ENCODE data around the gene PHPT1. TPM values are rescaled to one million over a fixed set of nuclear protein-coding genes. Genes with fewer than 3 reads are reported as not detected.

Gene PHPT1
- total RNA-seq, 1 experiment from 2014 or later: 161 TPM

DNA sequence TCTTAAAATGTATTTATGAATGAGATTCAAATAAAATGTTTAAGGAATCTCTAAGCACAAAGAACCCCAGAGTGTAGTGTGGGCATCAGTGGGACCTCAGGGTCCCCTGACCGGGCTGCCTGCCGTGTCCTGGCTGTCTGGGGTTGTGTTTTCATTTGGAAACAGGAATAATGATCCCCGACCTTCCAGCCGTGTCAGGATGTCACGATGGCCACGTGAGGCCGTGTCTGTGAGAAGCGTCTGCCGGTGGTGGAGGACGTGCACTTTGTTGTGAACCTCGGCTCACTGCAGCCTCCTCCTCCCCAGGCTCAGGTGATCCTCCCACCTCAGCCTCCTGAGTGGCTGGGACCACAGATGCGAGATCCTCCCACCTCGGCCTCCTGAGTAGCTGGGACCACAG lies 41.5 kb downstream of the PHPT1 start:
- H2BK15ac ChIP-seq (ENCODE audit: low read depth, low read length): no peak overlapping the region
- no peak overlapping the region for H3T11ph ChIP-seq (ENCODE audit: low read length)
- no peak overlapping the region for H2BK20ac ChIP-seq (ENCODE audit: low read depth, low read length, poor library complexity, severe bottlenecking)
- Mint-ChIP-seq H3K4me3 (no peak overlapping the region), H3K9me3 (no peaks in the 10 kb centered on the region), H3K4me1 (peaks cover 10 to 14% of the 10 kb centered on the region in 2 experiments), H3K27me3 (ENCODE audit: low read depth) (no peaks in the 10 kb centered on the region), H3K27ac (no peak overlapping the region), H3K36me3 (ENCODE audit: insufficient read depth in 1 of 3, low read depth in 3 of 3) (peaks cover 12 to 37% (median 35%) of the 10 kb centered on the region in 3 experiments; a peak in 6 of 7 replicates)
- H3K79me1 ChIP-seq (ENCODE audit: insufficient read depth, low read depth, low read length, poor library complexity, severe bottlenecking): peaks cover 17% of the 10 kb centered on the region
- no peak overlapping the region for H3K27ac ChIP-seq (ENCODE audit: insufficient read length, low read depth, low read length)
- H2BK12ac ChIP-seq (ENCODE audit: insufficient read length, low read depth, low read length): no peak overlapping the region
- H4K20me1 ChIP-seq (ENCODE audit: control insufficient read depth, insufficient read depth, insufficient read length): no peaks in the 10 kb centered on the region
- WGBS (ENCODE audit: extremely low coverage, insufficient read length, low lambda C conversion rate): no CpG with 5 or more reads among the region's 13 CpGs
- no peaks in the 10 kb centered on the region for H3K27me3 ChIP-seq (ENCODE audit: insufficient read depth, low read length)
- no peak overlapping the region for H3K56ac ChIP-seq (ENCODE audit: insufficient read length, low read depth, low read length)
- H2BK5ac ChIP-seq (ENCODE audit: insufficient read length, low read length): no peak overlapping the region
- H4K91ac ChIP-seq (ENCODE audit: insufficient read length, low read depth, low read length): no peak overlapping the region
- H3K4ac ChIP-seq (ENCODE audit: low read depth, low read length): no peak overlapping the region
- H2BK120ac ChIP-seq (ENCODE audit: low read depth, low read length, poor library complexity, severe bottlenecking): no peak overlapping the region
- H3K14ac ChIP-seq (ENCODE audit: insufficient read depth, low read length): no peak overlapping the region
- H3K4me1 ChIP-seq (ENCODE audit: insufficient read depth, low read length): no peaks in the 10 kb centered on the region; the same call in 1 of the 2 replicates
- H2AFZ ChIP-seq (ENCODE audit: low read length): no peak overlapping the region
- H3K9ac ChIP-seq (ENCODE audit: extremely low read depth, insufficient read length, low read length): no peak overlapping the region
- H3K4me2 ChIP-seq (ENCODE audit: insufficient read depth, insufficient read length, low read length): no peak overlapping the region
- H3K23ac ChIP-seq (ENCODE audit: insufficient read length, low read depth, low read length): no peak overlapping the region
- no peak for DNase-seq
- no peak overlapping the region for H2AK5ac ChIP-seq (ENCODE audit: insufficient read length, low read length)
- no peak overlapping the region for H4K8ac ChIP-seq (replicated peaks; ENCODE audit: insufficient read length, low read depth, low read length)
- H3K9me3 ChIP-seq (ENCODE audit: control insufficient read depth, low read depth, low read length): no peaks in the 10 kb centered on the region
- H4K5ac ChIP-seq (ENCODE audit: insufficient read length, low read depth, low read length): no peak overlapping the region
- peaks cover 3% of the 10 kb centered on the region for H3K23me2 ChIP-seq (ENCODE audit: insufficient read length, low read depth, low read length, poor library complexity, severe bottlenecking)
- TF ChIP-seq, protein P1, sequence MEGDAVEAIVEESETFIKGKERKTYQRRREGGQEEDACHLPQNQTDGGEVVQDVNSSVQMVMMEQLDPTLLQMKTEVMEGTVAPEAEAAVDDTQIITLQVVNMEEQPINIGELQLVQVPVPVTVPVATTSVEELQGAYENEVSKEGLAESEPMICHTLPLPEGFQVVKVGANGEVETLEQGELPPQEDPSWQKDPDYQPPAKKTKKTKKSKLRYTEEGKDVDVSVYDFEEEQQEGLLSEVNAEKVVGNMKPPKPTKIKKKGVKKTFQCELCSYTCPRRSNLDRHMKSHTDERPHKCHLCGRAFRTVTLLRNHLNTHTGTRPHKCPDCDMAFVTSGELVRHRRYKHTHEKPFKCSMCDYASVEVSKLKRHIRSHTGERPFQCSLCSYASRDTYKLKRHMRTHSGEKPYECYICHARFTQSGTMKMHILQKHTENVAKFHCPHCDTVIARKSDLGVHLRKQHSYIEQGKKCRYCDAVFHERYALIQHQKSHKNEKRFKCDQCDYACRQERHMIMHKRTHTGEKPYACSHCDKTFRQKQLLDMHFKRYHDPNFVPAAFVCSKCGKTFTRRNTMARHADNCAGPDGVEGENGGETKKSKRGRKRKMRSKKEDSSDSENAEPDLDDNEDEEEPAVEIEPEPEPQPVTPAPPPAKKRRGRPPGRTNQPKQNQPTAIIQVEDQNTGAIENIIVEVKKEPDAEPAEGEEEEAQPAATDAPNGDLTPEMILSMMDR (conservative IDR thresholded peaks at IDR 0.05): no peak
- H3K18ac ChIP-seq (ENCODE audit: insufficient read length, low read depth, low read length): no peak overlapping the region
- H3K79me2 ChIP-seq (ENCODE audit: insufficient read depth, low read length): peaks cover 10% of the 10 kb centered on the region; the same call in 1 of the 2 replicates
